NCI-H82 (cell line): ENCODE results near the gene ANP32B.
"Not testable (repeated sequence)": the region's sequence is repeated elsewhere in the genome, so short reads cannot be mapped to it uniquely, and the experiment has no call there.

Source experiments
- DNase-seq: peaks from one replicate; lab custom pipeline; 2025; lab: John Stamatoyannopoulos, UW

Gene ANP32B

GRCh38 chr9:97982683-97983588 is at the start of gene ANP32B:
Gene ANP32B, plus strand, starts transcription at chr9:97983341. Its CDS starts 215 bp downstream, at chr9:97983556.
- peak; percentile 91 for DNase-seq

DNA sequence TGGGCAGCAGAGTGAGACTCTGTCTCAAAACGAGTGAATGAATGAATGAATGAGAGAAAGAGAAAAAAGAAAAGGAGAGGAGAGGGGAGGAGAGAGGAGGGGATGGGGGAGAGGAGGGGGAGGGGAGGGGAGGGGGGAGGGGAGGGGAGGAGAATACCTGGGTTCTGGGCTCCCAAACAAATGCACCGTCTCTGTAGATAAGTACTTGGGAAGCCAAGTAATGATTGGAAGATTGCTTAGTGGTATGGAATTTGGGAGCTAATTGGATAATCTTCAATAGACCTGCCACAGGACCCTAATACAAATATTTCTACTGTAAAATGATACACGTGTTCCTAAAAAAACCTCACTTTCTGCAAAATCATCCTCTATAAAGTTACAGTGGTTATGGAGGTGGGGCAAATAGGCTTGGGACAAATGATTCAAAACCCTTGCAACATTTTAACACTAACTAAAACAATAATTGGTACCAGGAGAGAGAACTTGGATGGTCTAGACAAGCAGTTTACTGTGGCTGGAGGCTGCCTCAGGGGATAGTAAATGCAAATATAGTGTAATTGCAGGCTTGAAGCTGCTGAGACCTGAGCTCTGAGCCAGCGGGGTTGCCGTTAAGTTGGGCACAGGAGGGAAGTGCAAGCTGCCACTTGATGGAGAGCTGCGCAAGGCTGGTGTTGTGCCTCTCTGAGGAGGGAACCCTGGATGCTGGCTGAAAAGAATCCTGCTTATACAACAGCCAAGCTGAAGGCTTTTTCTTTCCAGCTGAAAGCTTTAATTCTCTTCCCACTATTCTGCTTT is 48.6 kb upstream of the ANP32B start:
- DNase-seq = no peak

- DNase-seq = no peak
Measured at GRCh38 chr9:97935276-97935675, 47.9 kb upstream of the ANP32B start.

- DNase-seq = no peak
Measured at GRCh38 chr9:97936998-97937397, 46.1 kb upstream of the ANP32B start.

GRCh38 chr9:97938081-97938644 is 45.0 kb upstream of the ANP32B start, which contains the start of gene HEMGN:
Gene HEMGN, minus strand, starts transcription at chr9:97938172. Its CDS starts 36 bp downstream, at chr9:97938136.
- DNase-seq = no peak

GRCh38 chr9:97940233-97940632 is 42.9 kb upstream of the ANP32B start:
- DNase-seq = no peak

DNA sequence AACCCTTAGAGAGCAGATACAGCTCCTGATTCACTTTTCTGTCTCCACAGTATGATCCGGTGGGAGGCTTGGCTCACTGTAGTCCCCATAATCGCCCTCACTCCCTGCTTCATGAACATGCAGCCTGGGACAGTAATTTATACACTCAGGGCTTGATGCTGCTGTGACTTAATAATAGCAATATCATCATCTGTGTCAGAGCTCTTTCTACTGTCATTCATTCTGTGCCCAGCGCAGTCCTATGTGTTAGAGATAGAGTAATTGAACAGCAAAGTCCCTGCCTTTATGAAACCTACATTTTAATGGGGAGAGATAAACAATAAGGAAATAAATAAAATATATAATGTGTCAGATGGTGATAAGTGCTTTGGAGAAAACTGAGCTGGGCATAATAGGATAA is 42.4 kb upstream of the ANP32B start:
- DNase-seq = no peak

GRCh38 chr9:97941323-97941722 is 41.8 kb upstream of the ANP32B start:
- DNase-seq = no peak

- DNase-seq = no peak
Measured at GRCh38 chr9:97943308-97943855, 39.8 kb upstream of the ANP32B start.

DNA sequence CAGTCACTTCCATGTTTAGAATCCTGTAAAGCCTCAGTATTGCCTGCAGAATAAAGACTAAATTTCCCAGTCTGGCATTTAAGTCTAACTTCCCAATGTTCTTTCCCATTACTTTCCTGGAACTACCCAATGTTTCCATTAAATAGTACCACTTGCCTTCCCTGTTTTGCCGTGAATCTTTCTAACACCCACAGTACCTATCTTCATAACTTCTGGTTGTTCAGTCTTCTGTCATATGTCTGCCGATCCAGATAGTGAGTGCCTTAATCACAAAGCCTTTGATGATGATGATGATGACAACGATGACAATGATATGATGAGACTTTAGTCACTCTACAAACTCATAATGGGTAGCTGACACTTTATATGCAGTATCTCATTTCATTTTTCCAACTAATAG is 38.5 kb upstream of the ANP32B start:
- no peak for DNase-seq

DNA sequence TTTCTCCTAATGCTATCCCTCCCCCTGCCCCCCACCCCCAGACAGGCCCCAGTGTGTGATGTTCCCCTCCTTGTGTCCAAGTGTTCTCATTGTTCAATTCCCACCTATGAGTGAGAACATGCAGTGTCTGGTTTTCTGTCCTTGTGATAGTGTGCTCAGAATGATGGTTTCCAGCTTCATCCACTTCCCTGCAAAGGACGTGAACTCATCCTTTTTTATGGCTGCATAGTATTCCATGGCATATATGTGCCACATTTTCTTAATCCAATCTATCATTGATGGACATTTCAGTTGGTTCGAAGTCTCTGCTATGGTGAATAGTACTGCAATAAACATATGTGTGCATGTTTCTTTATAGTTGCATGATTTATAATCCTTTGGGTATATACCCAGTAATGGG is 37.7 kb upstream of the ANP32B start:
- DNase-seq = not testable (repeated sequence)

DNA sequence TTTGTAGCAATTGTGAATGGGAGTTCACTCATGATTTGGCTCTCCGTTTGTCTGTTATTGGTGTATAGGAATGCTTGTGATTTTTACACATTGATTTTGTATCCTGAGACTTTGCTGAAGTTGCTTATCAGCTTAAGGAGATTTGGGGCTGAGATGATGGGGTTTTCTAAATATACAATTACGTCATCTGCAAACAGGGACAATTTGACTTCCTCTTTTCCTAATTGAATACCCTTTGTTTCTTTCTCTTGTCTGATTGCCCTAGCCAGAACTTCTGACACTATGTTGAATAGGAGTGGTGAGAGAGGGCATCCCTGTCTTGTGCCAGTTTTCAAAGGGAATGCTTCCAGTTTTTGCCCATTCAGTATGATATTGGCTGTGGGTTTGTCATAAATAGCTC is 36.0 kb upstream of the ANP32B start:
- not testable (repeated sequence) for DNase-seq

DNA sequence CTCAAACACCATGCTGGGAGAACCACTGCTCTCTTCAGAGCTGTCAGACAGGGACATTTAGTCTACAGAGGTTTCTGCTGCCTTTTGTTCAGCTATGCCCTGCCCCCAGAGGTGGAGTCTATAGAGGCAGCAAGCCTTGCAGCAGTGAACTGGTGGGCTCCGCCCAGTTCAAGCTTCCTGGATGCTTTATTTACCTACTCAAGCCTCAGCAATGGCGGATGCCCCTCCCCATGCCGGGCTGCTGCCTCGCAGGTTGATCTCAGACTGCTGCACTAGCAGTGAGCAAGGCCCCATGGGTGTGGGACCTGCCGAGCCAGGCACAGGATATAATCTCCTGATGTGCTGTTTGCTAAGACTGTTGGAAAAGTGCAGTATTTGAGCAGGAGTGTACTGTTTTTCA is 32.3 kb upstream of the ANP32B start:
- not testable (repeated sequence) for DNase-seq

GRCh38 chr9:97954550-97954989 is 28.6 kb upstream of the ANP32B start:
- DNase-seq = peak; percentile 77

DNA sequence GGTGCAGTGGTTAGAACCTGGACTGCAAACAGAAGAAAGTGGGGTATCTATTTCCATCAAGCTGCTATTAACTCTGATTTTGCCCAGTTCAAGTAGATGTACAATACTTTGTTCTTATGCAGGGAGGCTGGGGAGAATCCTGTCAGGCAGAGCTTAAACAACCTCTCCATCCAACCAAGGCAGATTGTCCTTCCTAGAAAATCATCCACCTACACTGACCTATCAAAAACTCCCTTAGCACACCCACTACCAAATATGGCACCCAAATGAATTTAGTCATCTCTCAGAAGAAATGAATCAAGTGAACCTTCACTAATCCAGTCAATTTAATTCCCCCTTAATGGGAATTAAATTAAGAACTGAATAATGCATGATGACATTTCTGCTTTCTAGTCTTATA is 26.8 kb upstream of the ANP32B start:
- DNase-seq = peak; percentile 46

GRCh38 chr9:97958812-97959511 is 24.2 kb upstream of the ANP32B start:
- no peak for DNase-seq

- DNase-seq = no peak
Measured at GRCh38 chr9:97959585-97959984, 23.6 kb upstream of the ANP32B start.

GRCh38 chr9:97960678-97961328 is 22.3 kb upstream of the ANP32B start:
- DNase-seq = not testable (repeated sequence)

DNA sequence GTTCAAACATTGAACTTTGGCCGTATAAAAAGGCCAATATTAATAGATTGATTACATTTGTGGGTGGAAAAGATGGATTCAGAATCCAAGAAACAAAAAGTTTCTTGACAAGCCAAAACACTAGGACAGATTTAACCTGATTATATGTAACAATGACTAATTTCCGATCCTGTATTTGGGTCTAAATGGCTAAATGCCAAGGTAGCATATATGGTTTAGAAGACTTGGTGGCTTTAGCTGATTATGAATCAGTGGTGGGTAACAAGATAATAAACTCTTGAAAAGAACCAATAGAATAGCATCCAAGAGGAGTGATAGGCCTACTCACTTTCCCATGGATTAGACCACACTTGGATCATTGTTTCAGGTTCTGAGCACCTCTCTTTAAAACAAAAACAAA is 21.8 kb upstream of the ANP32B start:
- no peak for DNase-seq

DNA sequence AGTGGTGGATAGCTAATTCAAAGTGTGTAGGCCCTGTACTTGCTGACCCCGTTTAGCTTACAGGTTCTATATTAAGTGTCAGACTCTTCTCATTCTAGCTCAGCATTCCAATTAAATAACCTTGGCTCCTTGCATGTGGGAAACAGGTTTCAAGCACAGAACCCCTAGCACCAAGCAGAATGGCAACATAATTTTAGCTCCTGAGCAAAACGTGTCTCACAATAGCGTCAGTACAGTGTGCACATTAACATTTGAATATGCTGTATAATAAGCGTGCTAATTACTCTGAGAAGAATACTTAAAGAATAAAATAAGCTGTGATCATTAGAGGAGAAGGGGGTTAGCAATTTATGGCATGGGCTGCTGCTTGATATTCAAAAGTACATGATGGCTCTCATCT is 21.0 kb upstream of the ANP32B start:
- DNase-seq = no peak

GRCh38 chr9:97962575-97962974 is 20.6 kb upstream of the ANP32B start:
- DNase-seq = no peak
